Ureter (tissue), 1 donor: ENCODE results near the gene LLGL2. TPM values are rescaled to one million over a fixed set of nuclear protein-coding genes. Genes with fewer than 3 reads are reported as not detected.

Source experiments
- DNase-seq: peaks from one replicate; pipeline ENCODE4 v3.0.0-alpha.2; 2020; ENCODE audit warnings: low spot score
- total RNA-seq: library from RNA; stranded (reverse); gene quantifications from one replicate; pipeline ENCODE4 v1.2.4, GENCODE V29; 2023
- donor health status: DM: yes; HTN: yes; CAD: no.

Gene LLGL2
- total RNA-seq, 1 donor from 2014 or later: 94.0 TPM

DNA sequence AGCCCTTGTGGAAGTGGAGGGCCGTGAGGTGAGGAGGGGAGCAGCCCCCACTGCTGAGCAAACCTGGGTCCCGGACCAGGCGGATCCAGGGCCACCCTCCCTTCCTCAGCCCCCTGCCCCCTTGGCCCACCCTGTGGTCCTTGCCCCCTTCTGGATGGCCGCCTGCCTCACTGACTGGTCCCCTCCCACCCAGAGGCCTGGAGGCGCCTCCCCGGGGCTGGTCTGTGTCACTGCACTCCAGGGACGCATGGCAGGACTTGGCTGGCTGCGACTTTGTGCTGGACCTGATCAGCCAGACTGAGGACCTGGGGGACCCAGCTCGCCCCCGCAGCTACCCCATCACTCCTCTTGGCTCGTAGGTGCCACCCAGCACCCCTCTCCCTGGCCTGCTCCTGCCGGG lies 88.5 kb downstream of the LLGL2 start:
- no peak for DNase-seq

DNA sequence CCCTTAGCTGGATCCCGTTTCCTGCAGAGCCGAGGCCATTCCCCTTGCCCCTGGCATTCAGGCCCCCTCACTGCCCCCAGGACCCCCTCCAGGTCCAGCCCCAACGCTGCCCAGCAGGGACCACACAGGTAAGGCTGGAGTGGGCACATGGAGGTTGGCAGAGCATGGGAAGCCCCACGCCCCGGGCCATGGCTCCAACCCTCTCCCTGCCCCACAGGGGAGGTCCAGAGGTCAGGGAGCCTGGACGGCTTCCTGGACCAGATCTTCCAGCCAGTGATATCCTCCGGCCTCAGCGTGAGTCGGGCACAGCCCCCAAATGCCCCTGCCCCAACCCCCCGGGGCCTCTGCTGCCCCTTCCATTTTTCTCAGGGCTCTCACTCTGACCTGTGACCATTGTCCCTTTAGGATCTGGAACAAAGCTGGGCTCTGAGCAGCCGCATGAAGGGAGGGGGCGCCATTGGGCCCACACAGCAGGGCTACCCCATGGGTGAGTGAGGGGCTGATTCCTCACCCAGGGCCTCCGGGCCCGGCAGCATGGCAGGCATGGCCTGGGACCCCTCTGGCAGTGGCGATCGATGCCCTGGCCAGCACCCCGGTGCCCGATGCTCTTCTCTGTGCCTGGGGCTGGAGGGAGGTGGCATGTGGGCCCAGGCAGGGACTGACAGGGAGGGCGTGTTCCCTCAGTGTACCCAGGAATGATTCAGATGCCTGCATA lies 89.2 kb downstream of the LLGL2 start:
- no peak for DNase-seq

DNA sequence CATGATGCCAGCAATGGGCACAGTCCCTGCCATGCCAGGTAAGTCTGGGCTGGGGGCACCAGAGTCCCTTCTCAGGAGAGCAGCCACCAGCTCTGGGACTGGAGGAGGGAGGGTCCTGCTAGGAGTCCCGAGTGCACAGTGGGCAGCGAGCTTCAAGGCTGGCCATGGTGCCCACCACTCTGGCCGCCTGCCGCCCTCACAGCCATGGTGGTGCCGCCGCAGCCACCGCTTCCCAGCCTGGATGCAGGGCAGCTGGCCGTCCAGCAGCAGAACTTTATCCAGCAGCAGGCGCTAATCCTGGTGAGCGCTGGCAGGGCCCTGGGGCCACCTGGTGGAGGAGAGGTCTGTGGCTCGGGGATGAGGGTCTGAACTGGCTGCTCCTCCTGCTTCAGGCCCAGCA lies 89.8 kb downstream of the LLGL2 start:
- DNase-seq: no peak

DNA sequence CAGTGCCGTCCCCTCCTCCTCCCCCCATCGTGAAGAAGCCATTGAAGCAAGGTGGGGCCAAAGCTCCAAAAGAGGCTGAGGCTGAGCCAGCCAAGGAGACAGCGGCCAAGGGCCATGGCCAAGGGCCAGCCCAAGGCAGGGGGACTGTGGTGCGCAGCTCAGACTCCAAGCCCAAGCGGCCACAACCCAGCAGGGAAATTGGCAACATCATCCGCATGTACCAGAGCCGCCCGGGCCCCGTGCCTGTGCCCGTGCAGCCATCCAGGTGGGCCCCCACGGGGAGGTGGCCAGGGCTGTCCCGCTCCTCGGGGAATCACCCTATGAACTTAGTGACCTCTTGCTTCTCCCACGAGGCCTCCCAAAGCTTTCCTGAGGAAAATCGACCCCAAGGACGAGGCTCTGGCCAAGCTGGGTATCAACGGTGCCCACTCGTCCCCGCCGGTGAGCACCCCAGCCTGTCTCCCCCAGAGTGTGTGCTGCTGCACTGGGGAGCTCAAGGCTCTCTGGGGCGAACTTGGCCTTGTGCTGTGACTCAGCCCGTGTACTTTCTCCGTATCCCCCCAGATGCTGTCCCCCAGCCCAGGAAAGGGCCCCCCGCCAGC lies 91.1 kb downstream of the LLGL2 start:
- DNase-seq: no peak

DNA sequence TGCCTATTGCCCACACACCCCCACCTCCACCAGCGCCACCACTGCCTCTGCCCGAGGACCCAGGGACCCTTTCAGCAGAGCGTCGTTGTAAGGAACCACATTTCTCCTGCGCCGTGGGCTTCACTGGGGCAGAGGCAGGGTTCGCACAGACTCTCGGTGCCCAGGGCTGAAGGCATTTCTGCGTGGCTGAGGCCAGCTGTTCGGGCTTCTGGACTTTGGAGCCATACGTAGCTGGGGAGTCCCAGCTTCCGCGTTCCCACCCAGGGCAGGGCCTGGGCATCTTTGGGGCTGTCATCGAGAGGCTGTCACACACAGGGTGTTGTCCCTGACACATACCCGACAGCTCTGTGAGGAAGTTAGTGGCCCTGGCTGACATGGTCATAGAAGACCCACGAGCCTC lies 91.7 kb downstream of the LLGL2 start:
- no peak for DNase-seq

DNA sequence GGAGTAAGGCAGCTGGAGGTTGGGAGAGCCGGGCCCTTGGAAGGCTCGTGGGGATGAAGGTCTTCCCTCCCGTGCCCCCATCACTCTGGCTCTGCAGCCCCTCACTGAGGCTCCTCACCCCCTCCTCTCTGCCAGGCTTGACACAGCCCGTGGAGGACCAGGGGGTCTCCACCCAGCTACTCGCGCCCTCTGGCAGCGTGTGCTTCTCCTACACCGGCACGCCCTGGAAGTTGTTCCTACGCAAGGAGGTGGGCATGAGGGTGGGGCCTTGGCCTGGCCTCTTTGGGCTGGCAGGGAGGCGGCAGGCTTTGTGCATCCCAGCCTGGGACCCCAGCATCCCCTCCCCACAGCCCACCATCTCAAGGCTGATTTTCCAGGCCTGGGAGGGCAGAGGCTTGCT lies 92.2 kb downstream of the LLGL2 start:
- DNase-seq: no peak

DNA sequence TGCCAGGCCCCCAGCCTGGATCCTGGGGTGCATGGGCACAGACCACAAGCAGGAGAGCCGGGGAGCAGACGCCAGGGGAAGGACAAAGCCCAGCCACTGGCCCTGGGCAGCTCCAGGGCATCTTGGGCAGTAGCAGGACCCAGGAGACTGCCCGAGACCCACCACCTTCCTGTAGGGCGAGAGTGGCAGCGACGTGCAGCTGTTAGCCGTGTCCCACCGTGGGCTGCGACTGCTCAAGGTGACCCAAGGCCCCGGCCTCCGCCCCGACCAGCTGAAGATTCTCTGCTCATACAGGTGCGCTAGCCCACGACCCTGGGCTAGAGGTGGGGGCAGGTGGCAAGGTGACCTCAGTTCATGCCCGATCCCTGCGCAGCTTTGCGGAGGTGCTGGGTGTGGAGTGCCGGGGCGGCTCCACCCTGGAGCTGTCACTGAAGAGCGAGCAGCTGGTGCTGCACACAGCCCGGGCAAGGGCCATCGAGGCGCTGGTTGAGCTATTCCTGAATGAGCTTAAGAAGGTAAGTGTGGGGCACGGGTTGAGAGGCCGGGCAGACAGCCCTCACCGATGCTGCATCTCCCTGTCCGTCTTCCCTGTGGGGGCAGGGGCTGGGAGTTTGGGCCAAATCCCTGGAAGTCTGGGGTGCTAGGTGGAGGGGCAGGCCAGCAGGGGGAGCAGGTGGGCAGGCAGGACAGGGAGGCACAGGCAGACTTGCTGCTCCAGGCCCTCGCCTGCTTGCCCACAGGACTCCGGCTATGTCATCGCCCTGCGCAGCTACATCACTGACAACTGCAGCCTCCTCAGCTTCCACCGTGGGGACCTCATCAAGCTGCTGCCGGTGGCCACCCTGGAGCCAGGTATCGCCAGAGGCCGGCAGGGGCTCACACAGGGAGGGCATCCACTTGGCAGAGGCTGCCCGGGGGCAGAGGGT lies 94.3 kb downstream of the LLGL2 start:
- DNase-seq: no peak

DNA sequence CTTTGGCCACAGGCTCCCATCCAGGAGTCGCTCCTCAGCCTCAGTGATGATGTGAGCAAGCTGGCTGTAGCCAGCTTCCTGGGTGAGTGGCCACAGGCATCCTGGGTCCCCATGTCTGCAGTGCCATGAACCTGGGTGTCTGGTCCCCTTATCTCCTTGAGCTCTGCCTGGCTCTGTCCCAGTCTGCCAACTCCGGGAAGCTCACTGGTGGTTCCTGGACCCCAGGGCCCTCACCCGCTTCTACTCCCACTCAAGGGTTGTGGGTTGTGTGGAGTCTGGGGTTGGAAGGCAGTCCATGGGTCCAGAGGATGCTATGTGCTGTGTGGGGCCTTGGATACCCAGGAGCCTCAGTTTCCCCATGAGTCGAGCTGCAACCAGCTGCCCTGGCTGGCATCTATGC lies 96.0 kb downstream of the LLGL2 start:
- DNase-seq: no peak

DNA sequence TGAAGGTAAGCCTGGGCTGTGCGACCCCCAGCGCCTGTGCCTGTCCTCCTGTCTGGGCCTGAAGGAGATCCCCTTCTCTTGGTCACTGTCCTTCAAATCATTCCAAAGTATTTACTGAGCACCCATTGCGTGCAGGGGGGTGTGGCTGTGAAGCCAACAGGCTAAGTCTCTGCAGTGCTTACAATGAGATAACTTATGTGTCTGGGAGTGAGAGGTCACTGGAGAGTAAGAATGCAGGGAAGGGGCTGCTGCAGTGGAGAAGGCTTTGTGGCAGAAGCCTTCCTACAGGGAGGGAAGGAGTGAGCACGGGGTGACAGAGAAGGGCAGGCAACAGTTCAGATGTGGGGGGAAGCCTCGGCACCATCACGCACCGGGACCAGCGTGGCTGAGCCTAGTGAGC lies 96.6 kb downstream of the LLGL2 start:
- no peak for DNase-seq

DNA sequence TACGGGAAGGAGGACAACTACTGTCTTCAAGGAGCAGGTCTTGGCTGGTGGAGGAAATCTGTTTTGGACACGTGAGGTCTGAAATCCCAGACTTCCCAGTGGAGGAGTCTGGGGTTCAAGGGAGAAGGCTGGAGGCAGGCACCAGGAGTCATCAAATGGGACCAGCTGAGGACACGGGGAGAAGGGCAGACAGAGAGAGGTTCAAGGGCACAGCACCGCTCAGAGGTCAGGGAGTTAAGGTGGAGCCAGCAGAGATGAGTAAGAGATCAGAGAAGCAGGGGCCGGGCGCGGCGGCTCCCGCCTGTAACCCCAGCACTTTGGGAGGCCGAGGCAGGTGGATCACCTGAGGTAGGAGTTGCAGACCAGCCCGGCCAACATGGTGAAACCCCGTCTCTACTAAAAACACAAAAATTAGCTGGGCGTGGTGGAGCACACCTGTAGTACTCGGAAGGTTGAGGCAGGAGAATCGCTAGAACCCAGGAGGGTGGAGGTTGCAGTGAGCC lies 97.3 kb downstream of the LLGL2 start:
- no peak for DNase-seq

DNA sequence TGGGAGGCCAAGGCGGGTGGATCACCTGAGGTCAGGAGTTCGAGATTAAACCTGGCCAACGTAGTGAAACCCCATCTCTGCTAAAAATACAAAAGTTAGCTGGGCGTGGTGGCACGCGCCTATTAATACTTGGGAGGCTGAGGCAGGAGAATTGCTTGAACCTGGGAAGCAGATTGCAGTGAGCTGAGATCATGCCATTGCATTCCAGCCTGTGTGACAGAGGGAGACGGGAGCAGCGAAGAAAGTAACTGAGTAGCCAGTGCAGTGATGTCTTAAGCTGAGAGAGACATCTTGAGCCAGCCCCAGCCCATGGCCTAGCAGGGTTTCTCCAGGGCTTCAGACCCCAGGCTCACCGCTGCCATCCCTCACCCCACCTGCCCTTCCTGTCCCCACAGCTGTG lies 97.9 kb downstream of the LLGL2 start:
- no peak for DNase-seq

DNA sequence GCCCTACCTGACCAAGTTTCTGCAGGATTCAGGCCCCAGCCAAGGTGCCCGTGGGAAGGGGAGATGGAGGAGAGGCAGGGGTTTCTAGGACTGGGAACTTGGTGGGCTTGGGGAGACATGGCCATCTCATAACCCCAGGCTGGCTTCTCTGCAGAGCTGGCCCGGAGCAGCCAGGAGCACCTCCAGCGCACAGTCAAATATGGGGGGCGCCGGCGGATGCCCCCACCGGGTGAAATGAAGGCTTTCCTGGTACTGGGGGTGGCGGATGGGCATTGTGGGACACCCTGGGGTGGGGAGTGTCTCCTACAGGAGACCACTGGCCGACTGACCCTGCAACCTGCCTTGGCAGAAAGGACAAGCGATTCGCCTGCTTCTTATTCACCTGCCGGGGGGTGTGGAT lies 98.5 kb downstream of the LLGL2 start:
- no peak for DNase-seq

Other genes starting within 250 kb of the LLGL2 start
- gene SLC25A19, start 236.3 kb upstream of the LLGL2 start, total RNA-seq: 8.8 TPM
- gene GRB2, start 120.0 kb upstream of the LLGL2 start, total RNA-seq: 79.0 TPM
- 73.2 TPM for gene TMEM94, start 69.1 kb upstream of the LLGL2 start, total RNA-seq
- 60.8 TPM for gene CASKIN2, start 10.2 kb upstream of the LLGL2 start, total RNA-seq
- gene TSEN54, start 9.2 kb upstream of the LLGL2 start, total RNA-seq: 25.1 TPM
- gene MYO15B, start 62.1 kb downstream of the LLGL2 start, total RNA-seq: 267 TPM
- 9.5 TPM for gene SMIM5, start 107.7 kb downstream of the LLGL2 start, total RNA-seq
- gene RECQL5, start 141.5 kb downstream of the LLGL2 start, total RNA-seq: 91.1 TPM
- 106 TPM for gene SAP30BP, start 141.6 kb downstream of the LLGL2 start, total RNA-seq
- 303 TPM for gene ITGB4, start 195.8 kb downstream of the LLGL2 start, total RNA-seq
- gene GALK1, start 239.5 kb downstream of the LLGL2 start, total RNA-seq: 24.2 TPM